ENCODE results near the gene GID8.

The GID8 gene

GRCh38 chr20:62990306-62990825 lies 52.4 kb downstream of the GID8 start:
- H3K27ac ChIP-seq = no peak overlapping the region
- TF ChIP-seq, protein P1, sequence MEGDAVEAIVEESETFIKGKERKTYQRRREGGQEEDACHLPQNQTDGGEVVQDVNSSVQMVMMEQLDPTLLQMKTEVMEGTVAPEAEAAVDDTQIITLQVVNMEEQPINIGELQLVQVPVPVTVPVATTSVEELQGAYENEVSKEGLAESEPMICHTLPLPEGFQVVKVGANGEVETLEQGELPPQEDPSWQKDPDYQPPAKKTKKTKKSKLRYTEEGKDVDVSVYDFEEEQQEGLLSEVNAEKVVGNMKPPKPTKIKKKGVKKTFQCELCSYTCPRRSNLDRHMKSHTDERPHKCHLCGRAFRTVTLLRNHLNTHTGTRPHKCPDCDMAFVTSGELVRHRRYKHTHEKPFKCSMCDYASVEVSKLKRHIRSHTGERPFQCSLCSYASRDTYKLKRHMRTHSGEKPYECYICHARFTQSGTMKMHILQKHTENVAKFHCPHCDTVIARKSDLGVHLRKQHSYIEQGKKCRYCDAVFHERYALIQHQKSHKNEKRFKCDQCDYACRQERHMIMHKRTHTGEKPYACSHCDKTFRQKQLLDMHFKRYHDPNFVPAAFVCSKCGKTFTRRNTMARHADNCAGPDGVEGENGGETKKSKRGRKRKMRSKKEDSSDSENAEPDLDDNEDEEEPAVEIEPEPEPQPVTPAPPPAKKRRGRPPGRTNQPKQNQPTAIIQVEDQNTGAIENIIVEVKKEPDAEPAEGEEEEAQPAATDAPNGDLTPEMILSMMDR (conservative IDR thresholded peaks at IDR 0.05) = no peak

DNA sequence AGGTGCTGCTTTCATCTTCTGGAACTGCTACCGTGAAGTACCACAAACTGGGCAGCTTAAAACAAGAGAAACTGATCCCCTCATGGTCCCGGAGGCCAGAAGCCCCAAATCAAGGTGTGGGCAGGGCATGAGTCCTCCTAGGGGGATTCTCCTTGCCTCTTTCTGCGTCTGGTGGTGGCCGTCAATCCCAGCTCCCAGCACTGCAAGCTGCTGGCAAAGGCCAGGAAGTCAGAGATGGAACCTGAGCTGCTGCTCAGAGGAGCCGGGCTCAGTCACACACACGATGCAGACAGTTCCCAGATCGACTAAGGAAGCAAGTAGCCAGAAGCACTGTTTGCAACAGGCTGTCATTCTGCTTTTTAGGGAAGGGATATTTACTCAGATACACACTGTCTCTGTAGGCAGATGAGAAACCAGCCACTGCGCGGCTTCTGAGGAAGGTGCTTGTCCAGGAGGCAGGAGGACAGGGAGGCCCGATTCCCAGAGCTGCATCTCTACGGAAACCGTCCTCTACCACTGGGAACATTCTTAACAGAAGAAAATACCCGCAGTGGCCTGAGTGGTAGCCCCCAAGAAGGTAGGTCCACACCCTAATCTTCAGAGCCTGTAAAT lies 53.4 kb downstream of the GID8 start:
- no peak overlapping the region for H3K27ac ChIP-seq
- TF ChIP-seq, protein P1 (conservative IDR thresholded peaks at IDR 0.05) = no peak

DNA sequence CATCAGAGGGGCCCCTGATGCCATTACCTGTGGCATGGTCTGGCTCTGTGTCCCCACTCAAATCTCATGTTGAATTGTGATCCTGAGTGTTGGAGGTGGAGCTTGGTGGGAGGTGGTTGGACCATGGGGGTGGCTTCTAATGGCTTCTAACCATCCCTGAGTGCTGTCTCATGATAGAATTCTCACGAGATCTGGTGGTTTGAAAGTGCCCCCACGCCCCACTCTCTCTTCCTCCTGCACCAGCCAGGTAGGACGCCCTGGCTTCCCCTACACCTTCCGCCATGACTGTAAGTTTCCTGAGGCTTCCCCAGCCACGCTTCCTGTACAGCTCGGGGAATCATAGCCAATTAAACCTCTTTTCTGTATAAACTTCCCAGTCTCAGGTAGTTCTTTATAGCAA lies 53.9 kb downstream of the GID8 start:
- no peak overlapping the region for H3K27ac ChIP-seq
- TF ChIP-seq, protein P1 (conservative IDR thresholded peaks at IDR 0.05) = no peak

DNA sequence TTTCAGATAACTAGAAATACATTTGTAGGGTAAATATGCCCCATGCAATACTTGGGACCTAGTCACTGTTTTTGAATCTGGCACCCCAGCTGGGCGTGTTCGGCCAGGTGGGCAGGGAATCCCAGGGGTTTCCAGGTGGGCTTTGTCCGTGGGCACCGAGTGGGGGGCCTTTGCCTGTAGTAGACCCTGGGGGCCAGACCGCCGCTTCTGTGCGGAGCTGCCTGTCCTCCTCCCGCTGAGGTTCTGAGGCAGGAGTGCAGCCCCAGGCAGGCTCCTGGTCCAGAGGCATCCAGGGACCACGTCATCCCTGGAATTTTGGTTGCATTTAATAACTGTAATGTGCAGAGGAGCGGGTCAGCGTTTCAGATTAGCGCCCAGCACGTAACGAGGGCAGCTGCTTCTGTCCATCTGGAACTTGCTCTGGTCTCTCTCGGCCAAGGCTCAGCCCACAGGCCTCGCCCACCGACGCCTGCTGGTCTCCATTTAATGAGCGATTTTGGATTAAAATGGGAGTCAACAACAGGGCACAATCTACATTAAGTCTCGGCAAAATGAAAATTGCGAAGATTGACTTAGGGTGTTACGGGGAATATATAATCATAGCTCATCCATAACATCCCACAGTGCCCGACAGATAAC lies 56.0 kb downstream of the GID8 start:
- no peak overlapping the region for H3K27ac ChIP-seq
- TF ChIP-seq, protein P1 (conservative IDR thresholded peaks at IDR 0.05) = no peak

DNA sequence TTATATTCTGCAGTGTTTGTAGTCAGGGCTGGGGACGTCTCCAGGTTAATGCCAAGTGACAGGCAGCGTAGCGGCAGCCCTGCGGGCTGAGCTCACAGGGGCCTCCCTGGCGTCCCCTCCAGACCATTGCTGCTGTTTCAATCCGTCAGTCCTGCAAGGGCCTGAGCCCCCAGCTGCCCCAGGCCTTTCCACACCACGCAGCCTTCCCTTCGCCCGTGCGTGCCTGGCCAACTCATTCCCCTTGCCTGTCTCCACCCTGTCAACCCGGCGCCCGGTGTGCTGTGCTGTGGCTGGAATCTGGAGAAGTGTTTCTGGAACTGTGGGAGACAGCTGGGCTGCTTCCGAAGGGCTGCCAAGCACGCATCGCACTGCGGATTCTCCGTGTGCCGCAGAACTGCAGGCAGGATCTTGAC lies 56.9 kb downstream of the GID8 start:
- TF ChIP-seq, protein P1 (conservative IDR thresholded peaks at IDR 0.05) = no peak
- H3K27ac ChIP-seq = no peak overlapping the region

- TF ChIP-seq, protein P1 (conservative IDR thresholded peaks at IDR 0.05) = no peak
- H3K27ac ChIP-seq = no peak overlapping the region
These were observed 57.5 kb downstream of the GID8 start for GRCh38 chr20:62995481-62995880.

GRCh38 chr20:62995898-62996595 lies 58.1 kb downstream of the GID8 start:
- TF ChIP-seq, protein P1 (conservative IDR thresholded peaks at IDR 0.05) = no peak
- H3K27ac ChIP-seq = no peak overlapping the region
